CD4-positive, alpha-beta T cell (primary cell): ENCODE data around the gene HMG20B. TPM values are rescaled to one million over a fixed set of nuclear protein-coding genes. Genes with fewer than 3 reads are reported as not detected.
A peak's percentile ranks its signal among the peaks of the same experiment; 100 is the strongest.

Experiments
- ATAC-seq: fragments of 200-7000 bp; cut with Tn5 transposase; one replicate; pipeline ENCODE4 v1.10.0; 2022; ENCODE audit warnings: mild to moderate bottlenecking; ENCODE audit not compliant: poor library complexity
- CTCF ChIA-PET: fragments of 350-600 bp; sonication (Branson Sonifier 250); formaldehyde crosslinking; loops from one replicate; lab custom pipeline; 2021; ENCODE audit warnings: antibody characterized with exemption, inconsistent platforms; lab: Charles Lee
- POLR2A ChIA-PET: fragments of 350-600 bp; sonication (Branson Sonifier 250); formaldehyde crosslinking; loops from one replicate; lab custom pipeline; 2021; ENCODE audit warnings: antibody characterized with exemption, inconsistent platforms; lab: Charles Lee
- DNase-seq, 14 experiments: peaks; one replicate each; pipeline ENCODE4 v3.0.0-alpha.2; 2013 to 2020; ENCODE audit warnings: mixed read lengths in 2 of 14
- H3K27ac ChIP-seq, 2 donors: one replicate each; pipeline versions ENCODE4 v1.5.1 to v1.7.0; 2013; ENCODE audit warnings: low read length in 2 of 2, low read depth in 1 of 2, mild to moderate bottlenecking in 1 of 2
- H3K27me3 ChIP-seq, 2 experiments: 1 replicate in 1 of 2; 2 replicates in 1 of 2; pipeline versions ENCODE4 v1.6.1 to v1.7.0; 2013; ENCODE audit warnings: low read length in 2 of 2, control low read depth in 1 of 2, mild to moderate bottlenecking in 1 of 2, moderate library complexity in 1 of 2; ENCODE audit not compliant: insufficient read depth in 2 of 2, control insufficient read depth in 1 of 2
- H3K36me3 ChIP-seq: one replicate; pipeline ENCODE4 v1.6.1; 2013; ENCODE audit warnings: low read length, control low read depth; ENCODE audit not compliant: insufficient read depth
- H3K4me1 ChIP-seq: one replicate; pipeline ENCODE4 v1.6.1; 2013; ENCODE audit warnings: low read length, control low read depth; ENCODE audit not compliant: insufficient read depth
- H3K4me3 ChIP-seq: one replicate; pipeline ENCODE4 v1.5.1; 2013; ENCODE audit warnings: mild to moderate bottlenecking, low read length, moderate library complexity
- H3K9me3 ChIP-seq, 2 experiments: 1 replicate in 1 of 2; 2 replicates in 1 of 2; pipeline versions ENCODE4 v1.6.1 to v1.7.0; 2013; ENCODE audit warnings: low read length in 2 of 2, mild to moderate bottlenecking in 2 of 2, control low read depth in 1 of 2, moderate library complexity in 1 of 2; ENCODE audit not compliant: control insufficient read depth in 1 of 2, insufficient read depth in 1 of 2
- H3K27ac Mint-ChIP-seq: one replicate; pipeline ENCODE4 v1.8.0; 2020; ENCODE audit warnings: mixed read lengths
- H3K27me3 Mint-ChIP-seq: one replicate; pipeline ENCODE4 v1.8.0; 2021; ENCODE audit warnings: mixed read lengths
- H3K36me3 Mint-ChIP-seq: one replicate; pipeline ENCODE4 v1.8.0; 2021; ENCODE audit warnings: low read depth, mixed read lengths
- H3K4me1 Mint-ChIP-seq: one replicate; pipeline ENCODE4 v1.8.0; 2021; ENCODE audit warnings: low read depth, mixed read lengths
- H3K4me3 Mint-ChIP-seq: one replicate; pipeline ENCODE4 v1.8.0; 2020; ENCODE audit warnings: mild to moderate bottlenecking, mixed read lengths
- H3K9me3 Mint-ChIP-seq: one replicate; pipeline ENCODE4 v1.8.0; 2020; ENCODE audit warnings: mixed read lengths
- intact Hi-C, 2 experiments: fragments of 100-400 bp; cut with DNase I in 1 of 2; cut with micrococcal nuclease in 1 of 2; formaldehyde crosslinking; loops; one replicate each; pipeline versions ENCODE4 v1.15.1 to v1.9.0; 2023 to 2025; cut with DNase I, micrococcal nuclease
- total RNA-seq, 174 experiments: library from RNA in 2 of 174; stranded (reverse) in 2 of 174; gene quantifications; one replicate each; pipeline ENCODE4 v1.2.3 and lab custom pipeline; 2021 to 2026
- TF ChIP-seq, protein P1 (sequence below): fragments of 200-600 bp; IDR thresholded peaks from one replicate; pipeline ENCODE4 v1.8.0; 2022; ENCODE audit warnings: antibody characterized with exemption, mild to moderate bottlenecking

HMG20B gene
- total RNA-seq, 2 experiments from 2014 or later: 34.3 to 36.6 TPM

GRCh38 chr19:3626473-3627350 lies 54.0 kb downstream of the HMG20B start, which contains the start of gene CACTIN:
Gene CACTIN, minus strand, starts transcription at chr19:3626790. Its CDS starts 28 bp downstream, at chr19:3626762.
- intact Hi-C loops: loop anchor here (1.0 to 2.0 kb wide), 5 partner anchors 54 to 120 kb away; partner anchors contain the start of genes FZR1 (in 1 of the 2), HMG20B (in 1 of the 2), MFSD12 (in 1 of the 2) and PIP5K1C (in 1 of the 2)
- ChIA-PET POLR2A (interaction anchor here (0.7 to 1.0 kb wide), 4 partner anchors 22 to 1513 kb away, joined by 3 to 6 read pairs (median 4); partner anchors contain the start of gene MRPL54), CTCF (interaction anchor here (0.9 kb wide), 1 partner anchor 74 kb away, joined by 3 read pairs; the partner anchor contains the start of gene PIP5K1C)
- peaks cover 23% of the 10 kb centered on the region for H3K36me3 Mint-ChIP-seq
- H3K27ac ChIP-seq: peak within 1 kb of the TSS; percentile 83 to 98
- no peaks in the 10 kb centered on the region for H3K27me3 Mint-ChIP-seq
- no peaks in the 10 kb centered on the region for H3K9me3 Mint-ChIP-seq
- peaks cover 16% of the 10 kb centered on the region for H3K36me3 ChIP-seq
- H3K9me3 ChIP-seq: no peaks in the 10 kb centered on the region
- H3K4me1 Mint-ChIP-seq: peaks cover 21% of the 10 kb centered on the region
- TF ChIP-seq, protein P1, sequence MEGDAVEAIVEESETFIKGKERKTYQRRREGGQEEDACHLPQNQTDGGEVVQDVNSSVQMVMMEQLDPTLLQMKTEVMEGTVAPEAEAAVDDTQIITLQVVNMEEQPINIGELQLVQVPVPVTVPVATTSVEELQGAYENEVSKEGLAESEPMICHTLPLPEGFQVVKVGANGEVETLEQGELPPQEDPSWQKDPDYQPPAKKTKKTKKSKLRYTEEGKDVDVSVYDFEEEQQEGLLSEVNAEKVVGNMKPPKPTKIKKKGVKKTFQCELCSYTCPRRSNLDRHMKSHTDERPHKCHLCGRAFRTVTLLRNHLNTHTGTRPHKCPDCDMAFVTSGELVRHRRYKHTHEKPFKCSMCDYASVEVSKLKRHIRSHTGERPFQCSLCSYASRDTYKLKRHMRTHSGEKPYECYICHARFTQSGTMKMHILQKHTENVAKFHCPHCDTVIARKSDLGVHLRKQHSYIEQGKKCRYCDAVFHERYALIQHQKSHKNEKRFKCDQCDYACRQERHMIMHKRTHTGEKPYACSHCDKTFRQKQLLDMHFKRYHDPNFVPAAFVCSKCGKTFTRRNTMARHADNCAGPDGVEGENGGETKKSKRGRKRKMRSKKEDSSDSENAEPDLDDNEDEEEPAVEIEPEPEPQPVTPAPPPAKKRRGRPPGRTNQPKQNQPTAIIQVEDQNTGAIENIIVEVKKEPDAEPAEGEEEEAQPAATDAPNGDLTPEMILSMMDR: no peak
- H3K27me3 ChIP-seq: no peaks in the 10 kb centered on the region
- peak within 1 kb of the TSS; percentile 92 for H3K4me3 Mint-ChIP-seq
- peak within 1 kb of the TSS; percentile 85 for H3K4me3 ChIP-seq
- peak; percentile 97 to 99 (median 98) for DNase-seq
- H3K27ac Mint-ChIP-seq: peak within 1 kb of the TSS; percentile 94
- ATAC-seq: peak; percentile 97
- H3K4me1 ChIP-seq: peaks cover 35% of the 10 kb centered on the region

- Histone ChIP-seq H3K9me3 (no peaks in the 10 kb centered on the region), H3K4me3 (peak overlapping the region; percentile 85), H3K4me1 (peaks cover 35% of the 10 kb centered on the region), H3K27ac (no peak overlapping the region), H3K36me3 (peaks cover 15% of the 10 kb centered on the region), H3K27me3 (no peaks in the 10 kb centered on the region)
- H3K4me1 Mint-ChIP-seq: peaks cover 21% of the 10 kb centered on the region
- no peaks in the 10 kb centered on the region for H3K9me3 Mint-ChIP-seq
- TF ChIP-seq, protein P1: no peak
- H3K27ac Mint-ChIP-seq: peak overlapping the region; percentile 94
- peak overlapping the region; percentile 92 for H3K4me3 Mint-ChIP-seq
- DNase-seq (peak in 1 of 14 experiments; percentile 53), ATAC-seq (no peak)
- ChIA-PET CTCF (interaction anchor here (0.9 kb wide), 1 partner anchor 73 kb away, joined by 3 read pairs; the partner anchor contains the start of gene PIP5K1C), POLR2A (interaction anchor here (0.7 to 1.0 kb wide), 4 partner anchors 23 to 1513 kb away, joined by 3 to 6 read pairs (median 4); partner anchors contain the start of gene MRPL54)
- peaks cover 20% of the 10 kb centered on the region for H3K36me3 Mint-ChIP-seq
- H3K27me3 Mint-ChIP-seq: no peaks in the 10 kb centered on the region
- intact Hi-C loops: loop anchor here (1.0 to 2.0 kb wide), 4 partner anchors 55 to 121 kb away; partner anchors contain the start of genes FZR1 (in 1 of the 2), HMG20B (in 1 of the 2) and MFSD12 (in 1 of the 2)
These were observed 54.6 kb downstream of the HMG20B start for GRCh38 chr19:3627351-3627723.

Other genes with a start within 250 kb of the HMG20B start
- gene NFIC, start 206.4 kb upstream of the HMG20B start, total RNA-seq: 10 to 100 TPM; 22.1 to 22.2 TPM
- gene SMIM24, start 92.4 kb upstream of the HMG20B start, total RNA-seq: not detected
- gene SMIM44, start 89.5 kb upstream of the HMG20B start, total RNA-seq: not detected
- 1 to 10 TPM; 3.9 to 4.7 TPM for gene DOHH, start 72.3 kb upstream of the HMG20B start, total RNA-seq
- 100 to 1,000 TPM; 109 to 116 TPM for gene FZR1, start 66.6 kb upstream of the HMG20B start, total RNA-seq
- gene TEKTIP1, start 33.8 kb upstream of the HMG20B start, total RNA-seq: 1 to 10 TPM; 5.7 to 6.0 TPM
- gene MFSD12, start 15.4 kb upstream of the HMG20B start, total RNA-seq: 10 to 100 TPM; 62.5 to 65.0 TPM
- gene GIPC3, start 12.5 kb downstream of the HMG20B start, total RNA-seq: 1 to 10 TPM; 1.1 TPM
- gene TBXA2R, start 33.9 kb downstream of the HMG20B start, total RNA-seq: under 1 TPM; 0.47 to 0.75 TPM
- gene CACTIN, start 53.8 kb downstream of the HMG20B start, total RNA-seq: 10 to 100 TPM; 25.8 to 25.9 TPM
- 10 to 100 TPM; 14.7 to 15.5 TPM for gene PIP5K1C, start 127.5 kb downstream of the HMG20B start, total RNA-seq
- gene TJP3, start 135.4 kb downstream of the HMG20B start, total RNA-seq: 1 to 10 TPM; 8.2 to 9.0 TPM
- gene APBA3, start 188.7 kb downstream of the HMG20B start, total RNA-seq: 10 to 100 TPM; 45.8 to 50.0 TPM
- gene MRPL54, start 189.7 kb downstream of the HMG20B start, total RNA-seq: 10 to 100 TPM; 68.9 to 71.1 TPM
- gene RAX2, start 199.3 kb downstream of the HMG20B start, total RNA-seq: not detected
- gene MATK, start 213.4 kb downstream of the HMG20B start, total RNA-seq: 1 to 10 TPM; 9.1 to 9.4 TPM